ENCODE measurements around the gene C2orf76. TPM values are rescaled to one million over a fixed set of nuclear protein-coding genes. Genes with fewer than 3 reads are reported as not detected.

Gene C2orf76
- total and polyA plus RNA-seq, 2 of the 4 experiments (the other 2 are of a cell fraction) = 10.6 to 12.6 TPM

- H4K91ac ChIP-seq (ENCODE audit: insufficient read depth, low read depth, low read length) = no peak overlapping the region
- H4K8ac ChIP-seq (ENCODE audit: low read depth in 2 of 2, low read length in 2 of 2) = no peak overlapping the region
- H2BK120ac ChIP-seq (ENCODE audit: low read depth, low read length) = no peak overlapping the region
- H3K79me1 ChIP-seq (ENCODE audit: low read depth in 1 of 2, low read length in 2 of 2) = no peaks in the 10 kb centered on the region
- no peaks in the 10 kb centered on the region for H3K4me1 ChIP-seq (ENCODE audit: control insufficient read depth, insufficient read depth, low read length)
- no peak overlapping the region for H4K5ac ChIP-seq (ENCODE audit: low read depth, low read length)
- H3K27ac ChIP-seq (ENCODE audit: insufficient read depth, low read length) = no peak overlapping the region
- H3K18ac ChIP-seq (ENCODE audit: low read depth, low read length) = no peak overlapping the region
- POLR2A ChIA-PET (ENCODE audit: unreplicated experiment) = no interaction called here
- no peak overlapping the region for H2AFZ ChIP-seq (replicated peaks; ENCODE audit: low read length, poor library complexity)
- CTCF ChIA-PET = interaction anchor here (0.7 kb wide), 1 partner anchor 20 kb away, joined by 3 read pairs; no protein-coding TSS in a partner anchor
- WGBS, 2 experiments (ENCODE audit: extremely low coverage in 2 of 2, insufficient read length in 1 of 2) = 86% methylated on average over 4 of the region's 9 CpGs; no CpG with 5 or more reads in 1 of the 2 experiments
- H3K36me3 ChIP-seq (ENCODE audit: control insufficient read depth, insufficient read depth, low read length) = no peaks in the 10 kb centered on the region
- H3K56ac ChIP-seq (ENCODE audit: extremely low read depth, insufficient read depth, low read length) = no peak overlapping the region
- dilution Hi-C loops (cut with HindIII; ENCODE audit: low sequenced_read_pairs, unreplicated experiment) (no loop called here), in situ Hi-C loops (cut with MboI; ENCODE audit: low sequenced_read_pairs) (no loop called here), intact Hi-C loops (cut with micrococcal nuclease) (no loop called here)
- no peak overlapping the region for H3K14ac ChIP-seq (replicated peaks; ENCODE audit: low read depth, low read length)
- ATAC-seq (ENCODE audit: low read depth) (no peak), DNase-seq (no peak)
- no TSS peak for BruUV-seq (replicated peaks)
- H2AK9ac ChIP-seq (replicated peaks; ENCODE audit: low read depth, low read length, poor library complexity) = no peak overlapping the region
- H3K9ac ChIP-seq (ENCODE audit: low read depth, low read length) = no peak overlapping the region
- no peaks in the 10 kb centered on the region for H4K20me1 ChIP-seq (ENCODE audit: insufficient read depth, low read length)
- no peaks in the 10 kb centered on the region for H3K9me3 ChIP-seq (ENCODE audit: control insufficient read depth, insufficient read depth, low read length)
- no peak overlapping the region for H3K4ac ChIP-seq (ENCODE audit: low read depth, low read length)
- H2BK20ac ChIP-seq (ENCODE audit: low read depth, low read length) = no peak overlapping the region
- no peak overlapping the region for H3K4me2 ChIP-seq (ENCODE audit: low read depth, low read length)
- no peak overlapping the region for H2BK5ac ChIP-seq (ENCODE audit: low read depth, low read length, poor library complexity, severe bottlenecking)
- no peaks in the 10 kb centered on the region for H3K27me3 ChIP-seq (ENCODE audit: control insufficient read depth, insufficient read depth, low read length)
- H2AK5ac ChIP-seq (ENCODE audit: low read depth, low read length) = no peak overlapping the region
- no peak overlapping the region for H2BK15ac ChIP-seq (ENCODE audit: low read depth, low read length)
- no peak overlapping the region for H3K23ac ChIP-seq (ENCODE audit: low read depth, low read length)
- TF ChIP-seq RAD21 (IDR thresholded peaks at IDR 0.05; ENCODE audit: low read length) (no peak), CEBPB (IDR thresholded peaks at IDR 0.05; ENCODE audit: low read depth, low read length) (no peak), SMC3 (IDR thresholded peaks at IDR 0.05; ENCODE audit: low read depth, low read length) (no peak), NFE2L2 (IDR thresholded peaks at IDR 0.05; ENCODE audit: low read depth, low read length) (no peak), MXI1 (IDR thresholded peaks at IDR 0.05; ENCODE audit: borderline replicate concordance, low read depth, low read length) (no peak), MAFK (IDR thresholded peaks at IDR 0.05; ENCODE audit: low read depth, low read length) (no peak), RCOR1 (IDR thresholded peaks at IDR 0.05; ENCODE audit: insufficient replicate concordance, low read length) (no peak), RFX5 (IDR thresholded peaks at IDR 0.05; ENCODE audit: low read depth, low read length) (no peak)
- no peak overlapping the region for H3K4me3 ChIP-seq (ENCODE audit: insufficient read depth, low read depth, low read length)
- H3K9me1 ChIP-seq (ENCODE audit: insufficient read depth, low read length) = no peaks in the 10 kb centered on the region
Measured at GRCh38 chr2:119311831-119312230, 54.8 kb downstream of the C2orf76 start.
